HG02852 (cell line): ENCODE results near the gene SLC22A31.
"Not testable (repeated sequence)": the region's sequence is repeated elsewhere in the genome, so short reads cannot be mapped to it uniquely, and the experiment has no call there.

Experiments
- ATAC-seq: cut with Tn5 transposase; IDR thresholded peaks from one replicate; pipeline ENCODE4 v1.9.1; 2021; ENCODE audit warnings: mild to moderate bottlenecking, moderate library complexity; ENCODE audit not compliant: unreplicated experiment

Gene SLC22A31

GRCh38 chr16:89193576-89194293 is 6.6 kb downstream of the SLC22A31 start:
- no peak for ATAC-seq

DNA sequence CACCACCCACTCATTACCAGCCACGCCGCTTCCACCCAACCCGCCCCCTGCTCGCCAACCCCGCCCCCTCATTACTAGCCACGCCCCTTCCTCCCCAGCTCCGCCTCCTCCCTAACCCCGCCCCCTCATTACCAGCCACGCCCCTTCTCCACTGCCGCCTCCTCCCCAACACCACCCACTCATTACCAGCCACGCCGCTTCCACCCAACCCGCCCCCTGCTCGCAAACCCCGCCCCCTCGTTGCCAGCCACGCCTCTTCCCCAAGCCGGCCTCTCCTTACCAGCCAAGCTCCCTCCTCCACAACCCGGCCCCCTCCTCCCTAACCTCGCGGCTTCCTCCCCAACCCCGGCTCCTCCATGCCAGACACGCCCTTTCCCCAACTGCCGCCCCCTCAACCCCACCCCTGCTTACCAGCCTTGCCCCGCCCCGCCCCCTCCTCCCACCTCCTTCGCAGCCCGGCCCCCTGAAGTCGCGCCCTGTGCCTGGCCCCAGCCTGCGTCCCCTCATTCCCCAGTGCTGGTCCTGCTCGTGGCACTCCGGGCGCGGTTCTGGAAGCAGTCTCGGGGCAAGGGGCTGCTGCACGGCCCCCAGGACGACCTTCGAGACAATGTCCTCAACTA is 7.3 kb downstream of the SLC22A31 start:
- ATAC-seq = no peak

- ATAC-seq = not testable (repeated sequence)
These were observed 8.0 kb downstream of the SLC22A31 start for GRCh38 chr16:89192186-89192955.

- no peak for ATAC-seq
These were observed 8.5 kb downstream of the SLC22A31 start for GRCh38 chr16:89191901-89192185.

DNA sequence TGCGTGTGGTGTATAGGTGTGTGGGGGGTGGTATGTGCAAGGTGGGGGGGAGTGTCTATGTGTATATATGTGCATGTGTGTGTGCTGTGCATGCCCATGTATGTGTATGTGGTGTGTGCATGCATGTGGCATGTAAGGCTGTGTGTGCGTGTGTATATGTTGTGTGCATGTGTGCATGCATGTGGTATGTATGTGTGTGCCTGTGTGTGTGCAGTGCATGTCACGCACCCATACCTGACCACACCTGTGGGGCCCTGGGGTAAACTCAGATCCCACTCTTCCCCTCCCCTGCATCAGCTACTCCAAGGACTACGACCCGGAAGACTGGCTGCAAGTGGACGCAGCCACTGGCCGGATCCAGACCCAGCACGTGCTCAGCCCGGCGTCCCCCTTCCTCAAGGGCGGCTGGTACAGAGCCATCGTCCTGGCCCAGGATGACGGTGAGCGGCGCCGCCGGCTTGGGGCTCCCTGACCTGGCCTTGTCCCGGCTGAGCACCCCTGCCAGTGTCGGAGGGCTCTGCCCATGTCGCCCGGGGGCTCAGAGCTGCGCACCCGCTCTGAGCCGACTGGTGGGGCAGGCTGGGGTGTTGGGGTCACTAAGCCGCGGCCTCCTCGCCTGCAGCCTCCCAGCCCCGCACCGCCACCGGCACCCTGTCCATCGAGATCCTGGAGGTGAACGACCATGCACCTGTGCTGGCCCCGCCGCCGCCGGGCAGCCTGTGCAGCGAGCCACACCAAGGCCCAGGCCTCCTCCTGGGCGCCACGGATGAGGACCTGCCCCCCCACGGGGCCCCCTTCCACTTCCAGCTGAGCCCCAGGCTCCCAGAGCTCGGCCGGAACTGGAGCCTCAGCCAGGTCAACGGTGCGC is 9.1 kb downstream of the SLC22A31 start:
- ATAC-seq = no peak

GRCh38 chr16:89190150-89190958 is 10.0 kb downstream of the SLC22A31 start:
- ATAC-seq = no peak

GRCh38 chr16:89189358-89190025 is 10.8 kb downstream of the SLC22A31 start:
- ATAC-seq = no peak

GRCh38 chr16:89188471-89189357 is 11.6 kb downstream of the SLC22A31 start:
- ATAC-seq = not testable (repeated sequence)

DNA sequence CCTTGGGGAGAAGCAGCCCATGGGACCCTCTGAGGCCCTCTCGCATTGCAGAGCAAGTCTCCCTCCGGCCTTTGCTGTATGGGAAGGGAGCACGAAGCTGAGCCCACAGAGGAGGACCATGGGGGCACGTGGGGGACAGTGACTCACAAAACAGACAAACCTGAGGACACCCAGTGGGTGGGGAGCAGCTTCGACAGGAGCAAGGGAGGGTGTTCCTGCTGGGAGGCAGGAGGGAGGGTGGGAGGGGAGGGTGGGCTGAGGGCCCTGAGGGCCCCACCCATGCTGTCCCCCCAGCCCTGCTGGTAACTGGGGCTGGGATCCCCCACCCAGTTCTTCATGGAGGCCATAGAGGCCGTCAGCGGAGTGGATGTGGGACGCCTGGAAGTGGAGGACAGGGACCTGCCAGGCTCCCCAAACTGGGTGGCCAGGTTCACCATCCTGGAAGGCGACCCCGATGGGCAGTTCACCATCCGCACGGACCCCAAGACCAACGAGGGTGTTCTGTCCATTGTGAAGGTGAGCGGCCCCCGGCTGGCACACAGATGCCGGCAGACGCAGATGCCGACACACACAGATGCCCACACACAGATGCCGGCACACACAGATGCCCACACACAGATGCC is 12.5 kb downstream of the SLC22A31 start:
- ATAC-seq = no peak

DNA sequence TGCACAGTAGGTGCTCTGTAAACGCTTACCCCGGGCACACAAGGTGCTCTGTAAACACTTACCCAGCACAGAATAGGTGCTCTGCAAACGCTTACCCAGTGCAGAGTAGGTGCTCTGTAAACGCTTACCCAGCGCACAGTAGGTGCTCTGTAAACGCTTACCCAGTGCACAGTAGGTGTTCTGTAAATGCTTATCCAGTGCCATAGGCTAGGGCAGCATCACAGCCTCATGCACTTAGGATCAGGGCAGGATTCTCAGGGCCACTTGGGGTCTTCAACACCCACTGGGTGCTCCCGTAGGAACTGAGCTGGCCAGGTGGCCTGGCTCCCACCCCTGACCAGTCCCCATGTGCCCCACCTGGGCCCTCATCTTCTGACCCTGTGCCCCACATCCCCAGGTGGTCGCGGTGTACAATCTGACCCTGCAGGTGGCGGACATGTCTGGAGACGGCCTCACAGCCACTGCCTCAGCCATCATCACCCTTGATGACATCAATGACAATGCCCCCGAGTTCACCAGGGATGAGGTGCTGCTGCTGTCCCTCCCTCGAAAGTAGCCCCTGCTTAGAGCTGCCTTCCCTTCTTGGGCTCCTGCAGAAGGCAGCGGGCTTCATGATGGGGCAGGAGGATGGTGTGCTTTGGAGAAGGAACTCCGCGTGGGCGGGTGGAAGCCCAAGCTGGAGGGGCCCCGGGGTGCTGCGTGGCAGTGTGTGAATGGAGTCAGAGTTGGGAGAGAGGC is 13.1 kb downstream of the SLC22A31 start:
- ATAC-seq = no peak

GRCh38 chr16:89186593-89187031 is 13.7 kb downstream of the SLC22A31 start:
- not testable (repeated sequence) for ATAC-seq

- not testable (repeated sequence) for ATAC-seq
These were observed 14.3 kb downstream of the SLC22A31 start for GRCh38 chr16:89185887-89186592.

DNA sequence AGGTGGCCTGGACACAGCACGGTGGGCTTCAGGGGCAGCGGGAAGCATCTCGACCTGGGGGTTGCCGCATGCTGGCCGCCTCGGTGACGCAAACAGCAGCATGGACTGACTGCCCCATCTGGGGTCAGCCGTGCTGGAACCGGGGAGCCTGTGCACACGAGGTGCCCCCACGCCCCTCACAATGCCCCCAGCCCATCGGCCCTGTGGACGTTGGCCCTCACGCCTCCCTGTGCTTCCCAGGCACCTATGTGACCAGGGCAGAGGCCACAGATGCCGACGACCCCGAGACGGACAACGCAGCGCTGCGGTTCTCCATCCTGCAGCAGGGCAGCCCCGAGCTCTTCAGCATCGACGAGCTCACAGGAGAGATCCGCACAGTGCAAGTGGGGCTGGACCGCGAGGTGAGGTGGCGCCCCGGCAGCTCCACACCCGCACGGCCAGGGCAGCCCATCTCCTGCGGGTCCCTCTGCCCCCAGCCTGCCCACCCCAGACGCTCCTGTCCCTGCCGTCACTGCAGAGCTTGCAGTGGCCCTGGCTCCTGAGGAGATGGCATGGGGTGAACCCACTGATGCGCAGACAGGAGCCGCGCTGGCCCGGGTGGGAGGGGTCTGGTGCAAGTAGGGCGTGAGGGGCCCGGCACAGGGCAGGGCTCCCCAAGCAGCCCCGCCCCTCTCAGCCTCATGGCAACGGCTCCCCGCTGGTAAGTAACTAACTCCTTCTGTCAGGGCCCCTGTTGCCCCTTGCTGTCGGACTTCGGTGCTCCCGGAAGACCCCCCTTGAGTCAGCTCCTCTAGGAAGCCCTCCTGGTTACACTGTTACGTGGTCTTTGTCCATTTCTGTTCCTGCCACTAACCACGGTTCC is 15.2 kb downstream of the SLC22A31 start:
- no peak for ATAC-seq

DNA sequence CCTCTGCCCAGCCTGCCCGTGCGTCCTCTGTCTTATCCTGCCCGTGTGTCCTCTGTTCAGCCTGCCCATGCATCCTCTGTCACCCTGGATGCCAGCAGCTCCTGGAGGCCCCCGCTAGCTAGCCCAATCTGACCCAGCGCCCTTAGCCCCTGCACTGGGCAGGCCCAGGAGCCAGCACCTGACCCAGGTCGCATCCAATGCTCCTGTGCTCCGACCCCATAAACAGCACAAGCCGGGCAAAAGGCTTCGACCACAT is 15.7 kb downstream of the SLC22A31 start:
- ATAC-seq = no peak

- ATAC-seq = no peak
These were observed 16.2 kb downstream of the SLC22A31 start for GRCh38 chr16:89183975-89184676.

GRCh38 chr16:89183463-89183862 is 16.9 kb downstream of the SLC22A31 start:
- no peak for ATAC-seq
